Stimulated activated CD4-positive, alpha-beta T cell treated with anti-CD3 and anti-CD28 coated beads, TNF-alpha, amount 100 ng/mL, for 1 hour (primary cell): ENCODE data around the gene CHST13.

ENCODE experiments used
- DNase-seq, 3 donors: peaks; one replicate each; pipeline ENCODE4 v3.0.0-alpha.2; 2020; ENCODE audit warnings: low read depth in 3 of 3, low spot score in 1 of 3

CHST13 gene

DNA sequence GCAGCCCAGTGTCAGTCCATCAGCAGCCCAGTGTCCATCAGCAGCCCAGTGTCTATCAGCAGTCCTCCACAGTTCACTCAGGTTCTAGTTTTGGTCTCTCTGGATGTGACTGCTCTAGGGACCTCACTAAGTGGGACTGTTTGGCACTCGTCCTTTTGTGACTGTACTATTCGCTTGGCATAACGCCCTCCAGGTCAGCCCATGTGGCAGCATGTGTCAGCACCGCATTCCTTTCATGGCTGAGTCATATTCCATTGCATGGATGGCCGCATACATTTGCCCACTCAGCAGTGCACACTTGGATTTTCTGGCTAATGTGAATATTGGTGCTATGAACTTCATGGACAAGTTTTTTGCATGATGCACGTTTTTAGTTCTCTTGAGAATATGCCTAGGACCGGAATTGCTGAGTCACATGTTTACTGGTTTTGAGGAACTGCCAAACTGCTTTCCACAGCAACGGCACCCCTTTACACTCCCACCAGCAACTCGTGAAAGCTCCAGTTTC is 16.4 kb downstream of the CHST13 start:
- no peak for DNase-seq

DNA sequence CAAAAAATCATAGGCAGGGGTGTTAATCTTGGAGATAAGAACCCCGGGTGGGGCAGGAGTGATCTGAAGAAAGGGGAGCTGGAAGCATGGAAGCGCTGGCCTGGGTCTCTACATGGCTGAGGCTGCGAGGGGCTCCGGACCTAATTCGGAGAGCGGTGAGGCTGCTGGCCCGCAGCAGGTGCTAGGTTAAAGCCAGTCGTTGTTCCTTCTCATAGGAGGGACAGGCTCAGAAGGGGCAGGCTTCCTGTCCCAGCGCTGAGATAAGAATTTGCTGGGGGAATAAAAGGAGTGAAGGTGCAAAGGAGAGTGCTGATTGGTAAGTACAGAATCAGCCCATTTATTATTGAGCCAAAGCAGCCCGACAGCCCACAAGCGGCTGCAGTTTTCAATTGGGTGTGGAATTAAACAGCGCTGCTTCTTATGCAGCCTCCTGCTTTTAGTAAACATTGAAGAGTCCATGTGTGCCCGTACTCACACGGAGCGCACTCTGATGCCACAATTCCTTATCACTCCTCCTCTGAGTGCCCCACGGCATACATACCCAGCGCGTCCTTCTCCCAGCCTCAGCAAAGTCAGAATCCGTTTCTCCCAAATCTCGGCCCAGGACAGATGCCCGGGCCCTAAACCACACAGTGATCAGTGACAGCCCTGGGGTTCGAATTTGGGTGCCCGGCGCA is 17.1 kb downstream of the CHST13 start:
- DNase-seq = no peak

DNA sequence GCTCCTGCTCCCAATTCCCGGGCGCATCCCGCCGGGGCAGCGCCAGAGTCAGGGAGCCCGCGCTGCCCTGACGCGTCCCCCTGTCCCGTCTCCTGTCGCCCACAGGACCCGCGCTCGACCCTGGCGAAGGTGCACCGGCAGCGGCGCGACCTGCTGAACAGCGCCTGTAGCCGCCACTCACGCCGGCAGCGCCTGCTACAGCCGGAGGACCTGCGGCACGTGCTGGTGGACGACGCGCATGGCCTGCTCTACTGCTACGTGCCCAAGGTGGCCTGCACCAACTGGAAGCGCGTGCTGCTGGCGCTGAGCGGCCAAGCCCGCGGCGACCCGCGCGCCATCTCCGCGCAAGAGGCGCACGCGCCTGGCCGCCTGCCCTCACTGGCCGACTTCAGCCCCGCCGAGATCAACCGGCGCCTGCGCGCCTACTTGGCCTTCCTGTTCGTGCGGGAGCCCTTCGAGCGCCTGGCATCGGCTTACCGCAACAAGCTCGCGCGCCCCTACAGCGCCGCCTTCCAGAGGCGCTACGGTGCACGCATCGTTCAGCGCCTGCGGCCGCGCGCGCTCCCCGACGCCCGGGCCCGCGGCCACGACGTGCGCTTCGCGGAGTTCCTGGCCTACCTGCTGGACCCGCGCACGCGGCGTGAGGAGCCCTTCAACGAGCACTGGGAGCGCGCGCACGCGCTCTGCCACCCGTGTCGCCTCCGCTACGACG is 17.8 kb downstream of the CHST13 start:
- no peak for DNase-seq

DNA sequence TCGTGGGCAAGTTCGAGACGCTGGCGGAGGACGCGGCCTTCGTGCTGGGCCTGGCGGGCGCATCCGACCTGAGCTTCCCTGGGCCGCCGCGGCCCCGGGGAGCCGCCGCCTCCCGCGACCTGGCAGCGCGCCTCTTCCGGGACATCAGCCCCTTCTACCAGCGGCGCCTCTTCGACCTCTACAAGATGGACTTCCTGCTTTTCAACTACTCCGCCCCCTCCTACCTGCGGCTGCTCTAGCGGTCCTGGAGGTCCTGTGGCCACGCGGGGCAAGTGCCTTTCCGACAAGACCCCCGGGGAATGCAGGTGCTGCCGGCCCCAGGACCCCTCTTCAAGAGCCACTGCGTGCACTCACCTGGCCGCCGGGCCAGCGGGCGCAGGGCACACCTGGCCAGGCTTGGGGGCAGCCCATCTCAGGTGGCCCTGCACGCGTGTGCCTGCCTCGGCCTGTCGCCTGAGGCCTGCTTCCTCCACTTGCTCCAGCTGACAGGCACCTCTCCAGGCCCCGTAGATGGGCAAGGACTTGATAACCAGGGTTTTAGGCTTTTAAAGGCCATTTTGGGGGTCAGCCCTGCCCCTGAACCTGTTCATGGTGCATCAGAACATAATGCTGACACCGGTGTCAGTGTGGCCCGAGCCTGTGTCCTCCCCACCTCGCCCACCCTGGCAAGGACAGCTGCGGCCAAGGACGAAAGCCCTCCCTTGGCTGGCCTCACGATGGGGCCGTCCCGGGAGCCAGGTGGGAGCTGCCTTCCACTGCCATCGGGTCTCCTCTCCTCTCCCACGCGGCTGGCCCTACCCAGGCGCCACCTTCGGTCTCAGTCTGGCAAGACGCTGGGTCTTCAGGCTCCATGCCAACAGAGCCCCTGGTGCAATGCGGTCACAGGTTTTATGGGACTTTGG is 18.6 kb downstream of the CHST13 start:
- DNase-seq = no peak

DNA sequence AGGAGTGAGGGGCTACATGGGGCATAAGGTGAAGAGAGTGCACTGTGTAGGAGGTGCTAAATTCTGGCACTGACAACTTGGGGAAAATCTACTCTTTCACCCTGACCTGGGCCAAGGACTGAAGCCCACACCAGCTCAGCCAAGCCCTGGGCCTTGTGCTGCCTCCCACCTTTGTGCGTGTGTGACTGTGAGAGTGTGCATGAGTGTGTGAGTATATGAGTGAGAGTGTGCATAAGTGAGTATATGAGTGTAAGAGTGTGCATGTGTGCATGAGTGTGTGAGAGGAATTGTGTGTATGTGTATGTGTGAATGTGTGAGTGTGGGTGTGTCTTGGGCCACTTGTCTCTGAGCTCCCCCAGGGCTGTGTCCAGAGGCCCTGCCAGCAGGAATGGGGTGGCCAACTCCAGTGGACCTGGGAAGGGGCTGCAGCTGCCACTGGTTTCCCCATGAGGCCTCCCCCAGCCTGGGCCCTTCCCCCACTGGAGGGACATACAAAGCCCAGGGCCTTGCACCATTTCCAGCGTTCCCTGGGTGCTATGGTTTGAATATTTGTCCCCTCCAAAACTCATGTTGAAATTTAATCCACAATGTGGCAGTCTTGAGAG is 19.6 kb downstream of the CHST13 start:
- no peak for DNase-seq

DNA sequence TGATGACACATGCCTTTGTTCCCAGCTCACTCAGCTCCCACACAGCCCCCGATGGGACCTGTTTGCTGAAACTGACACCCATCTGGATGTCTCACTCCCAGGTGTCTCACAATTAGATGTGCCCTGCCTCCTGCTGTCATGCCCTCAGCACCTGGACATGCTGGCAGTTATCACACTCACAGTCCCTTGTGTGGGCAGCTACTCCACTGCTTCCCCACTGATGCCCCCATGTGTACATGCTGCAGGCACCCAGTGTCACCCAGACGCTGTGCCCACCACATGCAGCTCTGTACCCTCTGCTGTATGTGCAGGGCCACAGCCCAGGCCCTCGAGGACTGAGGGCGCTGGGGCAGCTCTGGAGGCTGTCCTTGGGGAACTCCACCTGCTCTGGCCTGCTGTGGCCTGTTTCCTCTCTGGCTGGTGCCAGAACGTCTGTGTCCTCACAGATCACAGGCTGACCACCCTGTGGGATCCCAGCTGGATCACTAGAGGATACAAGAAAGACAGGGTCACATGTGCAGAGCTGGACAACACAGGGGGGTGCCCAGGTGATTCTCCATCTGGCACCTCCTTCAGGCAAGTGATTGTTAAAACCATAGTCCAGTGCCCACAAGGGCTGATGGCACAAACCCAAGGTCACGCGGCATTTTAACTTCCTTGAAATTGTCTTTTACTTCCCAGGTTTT is 20.8 kb downstream of the CHST13 start:
- no peak for DNase-seq

DNA sequence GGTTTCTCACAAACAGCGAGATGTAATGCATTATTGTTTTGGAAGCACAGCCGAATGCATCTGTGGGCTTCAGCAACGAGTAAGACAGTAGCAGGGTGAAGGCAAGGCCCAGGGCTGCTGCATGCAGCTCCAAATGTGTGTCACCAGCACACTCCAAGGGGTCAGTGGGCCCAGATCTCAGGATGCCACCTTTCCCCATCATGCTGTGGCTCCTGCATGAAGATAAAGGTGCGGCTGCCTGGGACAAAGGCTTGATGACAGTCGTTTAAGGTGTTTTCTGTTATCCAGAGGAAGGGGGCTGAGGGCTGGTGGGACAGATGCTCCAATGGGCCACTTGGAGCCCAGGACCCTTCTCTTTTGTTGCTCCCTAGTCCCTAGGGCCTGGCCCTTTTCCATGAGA is 21.6 kb downstream of the CHST13 start:
- no peak for DNase-seq

DNA sequence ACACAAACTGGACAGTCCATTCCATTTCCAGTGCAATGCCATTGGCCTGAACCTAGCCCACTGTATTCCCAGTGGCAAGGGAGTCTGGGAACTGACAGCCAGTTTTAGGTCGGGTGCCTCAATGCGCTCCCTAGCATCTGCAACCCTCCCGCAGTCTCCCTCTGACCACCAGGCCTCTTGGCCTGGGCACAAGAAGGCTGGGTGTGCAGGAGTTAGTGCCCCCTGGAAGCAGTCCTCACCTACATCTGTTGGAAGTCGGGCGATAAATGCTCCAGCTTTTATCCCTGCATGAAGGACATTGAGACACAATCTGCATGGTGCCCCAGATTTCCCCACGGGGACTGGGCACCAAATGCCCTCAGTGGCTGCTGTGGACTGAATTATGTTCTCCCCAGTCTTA is 22.1 kb downstream of the CHST13 start:
- DNase-seq = no peak

DNA sequence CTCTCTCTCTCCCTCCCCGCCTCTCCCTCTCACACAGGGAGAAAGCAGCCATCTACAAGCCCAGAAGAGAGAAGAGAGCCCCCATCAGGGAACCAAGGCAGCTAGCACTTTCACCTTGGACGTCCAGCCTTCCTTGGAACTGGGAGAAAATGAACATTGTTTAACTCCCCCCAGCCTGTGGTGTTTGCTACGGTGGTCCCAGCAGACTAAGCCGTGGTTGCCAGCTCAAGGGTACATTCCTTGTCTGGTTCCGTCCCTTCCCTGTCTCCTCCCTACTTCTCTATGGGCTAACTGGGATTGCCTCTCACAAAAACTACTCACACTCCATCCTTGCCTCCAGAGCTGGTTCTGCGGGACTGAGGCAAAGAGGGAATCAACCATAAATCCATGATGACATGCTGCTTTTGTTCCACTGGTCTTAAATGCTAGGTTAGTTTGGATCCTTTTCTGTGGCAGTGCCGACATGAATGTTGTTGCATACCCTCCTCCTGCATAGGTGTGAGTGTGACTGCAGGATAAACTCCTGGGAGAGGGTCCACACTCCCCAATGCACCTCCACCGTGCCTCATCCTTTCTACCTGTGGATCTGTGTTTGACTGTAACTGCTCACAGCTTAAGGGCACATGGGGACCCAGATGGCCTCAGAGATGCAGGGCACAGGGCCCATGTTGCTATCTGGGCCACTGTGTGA is 22.7 kb downstream of the CHST13 start:
- no peak for DNase-seq

DNA sequence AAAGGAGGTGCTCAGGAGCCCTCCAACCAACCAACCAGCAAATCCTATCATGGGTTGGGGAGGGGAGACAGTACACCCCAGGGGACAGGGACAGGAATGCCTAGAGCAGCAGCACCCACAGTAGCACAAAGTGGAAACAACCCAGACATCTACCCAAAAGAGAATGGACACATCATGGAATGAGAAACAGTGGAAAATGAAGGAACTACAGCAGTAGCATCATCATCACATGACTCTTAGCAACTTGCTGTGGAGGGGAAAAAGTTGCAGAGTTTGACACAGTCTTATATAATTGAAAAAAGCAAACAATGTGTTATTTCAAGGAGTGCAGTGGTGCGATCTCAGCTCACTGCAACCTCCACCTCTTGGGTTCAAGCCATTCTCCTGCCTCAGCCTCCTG is 23.8 kb downstream of the CHST13 start:
- no peak for DNase-seq

DNA sequence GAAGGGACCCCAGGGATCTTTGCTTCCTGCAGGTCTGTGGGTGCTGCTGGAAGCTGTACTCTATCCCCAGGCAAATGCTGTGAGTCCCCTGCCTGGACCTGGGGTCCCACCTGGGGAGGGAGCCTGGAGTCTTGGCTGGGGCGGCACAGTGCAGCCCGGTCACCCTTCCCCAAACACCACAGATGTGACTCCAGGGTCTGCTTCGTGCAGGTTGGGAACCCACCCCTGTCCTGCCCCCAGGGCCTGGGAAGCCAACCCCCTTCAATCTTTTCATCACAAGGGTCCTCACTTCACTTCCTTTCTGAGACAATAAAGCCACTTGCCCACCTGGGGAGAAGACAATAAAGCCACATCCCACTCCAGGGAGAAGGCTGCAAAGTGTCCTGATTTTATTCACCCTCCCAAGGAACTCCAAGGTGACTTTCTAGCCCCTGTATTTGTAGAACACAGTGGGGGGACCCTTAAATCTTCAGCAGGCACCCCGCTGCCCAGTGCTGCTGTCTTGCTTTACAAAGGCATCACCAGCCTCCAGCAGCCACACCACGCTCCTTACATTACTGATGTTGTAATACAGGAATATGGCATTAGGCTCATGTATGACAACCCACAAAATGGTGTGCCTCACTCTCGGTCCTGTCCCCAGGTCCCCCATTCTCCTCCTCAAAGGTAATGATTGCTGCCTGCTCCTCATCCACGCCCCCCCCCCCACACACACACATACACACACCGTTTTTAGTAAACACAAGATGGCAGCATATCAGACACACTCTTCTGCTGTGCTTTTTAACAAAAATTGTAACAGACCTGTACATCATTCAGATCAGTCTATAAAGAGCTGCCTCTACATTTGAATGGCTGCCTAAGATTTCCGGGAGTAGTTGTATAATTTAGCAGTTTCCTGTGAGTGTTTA is 24.9 kb downstream of the CHST13 start:
- no peak for DNase-seq

DNA sequence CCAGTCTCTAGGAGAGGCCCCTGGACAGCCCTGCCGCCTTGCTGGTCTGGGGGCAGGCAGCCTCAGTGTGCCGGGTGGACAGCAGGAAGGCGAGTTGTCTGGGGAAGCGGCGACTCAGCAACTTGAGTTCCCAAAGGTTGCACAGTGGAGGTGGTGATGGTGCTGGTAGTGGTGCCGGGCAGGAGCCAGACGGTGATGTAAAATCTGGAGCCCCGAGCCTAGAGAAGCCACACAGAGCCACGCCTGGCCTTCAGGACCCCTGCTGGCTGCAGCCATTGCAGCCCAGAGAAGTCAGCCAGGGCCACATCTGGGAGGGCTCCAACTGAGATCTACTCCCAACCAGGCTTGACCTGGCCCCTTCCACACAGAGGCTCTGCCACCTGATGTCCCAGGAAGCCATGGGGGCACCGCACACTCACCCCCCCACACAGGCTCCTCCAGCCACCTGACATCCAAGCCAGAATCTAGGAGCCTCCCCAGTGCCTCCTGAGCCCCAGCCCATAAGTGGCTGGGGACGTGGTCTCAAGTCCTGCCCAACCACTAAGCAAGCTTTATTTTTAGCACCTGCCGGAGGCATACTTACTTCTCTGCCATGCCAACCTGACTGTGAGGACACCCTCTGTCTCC is 26.0 kb downstream of the CHST13 start:
- DNase-seq = no peak

DNA sequence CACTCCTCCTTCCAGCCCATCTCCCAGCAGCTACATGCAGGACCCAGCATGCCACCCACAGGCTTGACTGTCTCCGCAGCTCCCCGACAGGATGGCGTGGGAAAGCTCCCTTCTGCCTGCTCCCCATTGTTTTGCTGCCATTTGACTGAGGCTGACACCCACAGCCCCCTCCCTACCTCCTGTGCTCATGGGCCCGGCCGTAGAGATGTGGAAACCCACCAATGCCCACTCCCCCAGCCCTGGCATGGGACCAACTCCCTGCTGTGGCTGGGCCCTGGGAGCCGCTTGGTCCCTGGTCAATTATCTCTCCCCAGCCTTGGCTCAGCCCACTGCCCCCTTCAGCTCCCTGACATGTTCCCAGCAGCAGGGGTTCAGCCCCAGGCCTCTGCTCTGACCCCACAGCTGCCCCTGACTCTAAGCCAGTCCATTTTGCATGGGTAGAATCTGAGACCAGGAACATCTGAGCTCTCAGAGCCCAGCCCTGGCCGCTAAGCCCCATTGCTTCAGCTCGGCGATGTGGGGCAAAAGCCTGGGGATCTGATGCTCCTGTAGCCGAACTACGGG is 26.6 kb downstream of the CHST13 start:
- DNase-seq = no peak

DNA sequence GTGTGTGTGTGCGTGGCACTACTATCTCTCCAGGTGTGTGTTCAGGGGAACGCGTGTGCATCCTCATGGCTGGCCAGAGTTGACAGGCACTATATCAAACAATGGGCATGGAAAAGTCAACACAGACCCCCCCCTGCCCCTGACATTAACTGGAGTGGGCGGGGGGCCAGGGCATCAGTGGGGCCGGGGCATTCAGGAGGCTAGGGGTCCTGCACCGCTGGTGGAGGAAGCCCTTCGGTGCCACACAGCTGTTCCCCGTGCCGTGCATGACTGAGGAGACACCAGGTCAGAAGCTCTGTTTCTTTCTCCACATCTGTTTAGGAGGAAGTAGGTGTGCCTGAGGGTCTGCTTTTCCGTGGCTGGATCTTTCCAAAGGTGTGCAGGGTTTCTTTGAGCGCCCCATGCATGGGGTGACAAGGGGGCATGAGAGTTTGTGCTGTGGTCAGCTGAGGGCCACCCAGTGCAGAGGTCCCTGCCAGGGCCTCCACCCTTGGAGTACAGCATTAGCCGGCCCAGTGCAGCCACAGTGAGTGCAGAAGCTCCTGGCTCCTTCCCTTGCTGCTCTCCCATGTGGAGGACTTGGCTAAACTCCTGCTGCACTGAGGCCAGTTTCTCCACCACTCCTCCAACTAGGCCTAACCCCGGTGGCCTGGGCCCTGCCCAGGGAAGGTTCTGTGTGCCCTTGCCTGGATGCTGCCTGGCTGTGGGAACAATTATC is 27.3 kb downstream of the CHST13 start:
- no peak for DNase-seq

DNA sequence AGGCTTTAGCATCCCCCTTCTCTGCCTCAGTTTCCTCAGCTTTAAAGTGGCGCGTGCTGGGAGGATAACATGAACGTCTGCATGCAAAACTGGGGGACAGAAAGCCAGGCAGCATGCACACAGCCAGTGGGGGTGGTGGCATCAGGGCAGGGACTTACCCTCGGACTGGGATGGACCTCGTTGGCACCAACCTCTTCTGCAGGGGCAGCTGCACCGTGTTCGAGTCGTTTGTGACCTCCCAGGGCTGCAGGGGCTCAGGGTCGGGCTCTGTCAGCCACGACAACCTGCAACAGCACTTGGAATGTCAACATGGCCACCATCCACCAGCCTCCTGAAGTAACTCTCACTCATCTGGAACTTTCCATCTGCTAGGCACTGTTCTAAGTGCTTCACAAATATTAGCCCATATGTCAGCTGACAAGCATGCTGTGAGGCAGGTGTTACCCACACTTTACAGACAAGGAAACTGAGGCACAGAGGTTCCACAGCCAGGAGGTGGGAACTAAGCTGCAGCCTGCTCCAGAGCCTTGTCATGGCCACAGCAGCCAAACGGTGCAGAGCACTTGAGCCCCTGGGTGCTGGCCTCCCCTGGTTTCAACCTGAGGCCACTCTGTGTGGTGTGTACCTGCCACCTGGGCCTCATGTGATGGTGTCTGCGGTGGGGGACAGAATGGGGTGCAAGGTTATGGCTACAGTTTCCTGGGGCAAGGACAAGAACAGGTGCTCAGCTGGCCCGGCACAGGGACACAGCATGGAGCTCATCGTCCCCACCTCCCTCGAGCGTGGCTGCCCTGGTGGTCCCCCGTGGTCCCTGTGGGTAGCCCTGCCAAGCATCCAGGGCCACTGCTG is 28.1 kb downstream of the CHST13 start:
- DNase-seq = no peak

DNA sequence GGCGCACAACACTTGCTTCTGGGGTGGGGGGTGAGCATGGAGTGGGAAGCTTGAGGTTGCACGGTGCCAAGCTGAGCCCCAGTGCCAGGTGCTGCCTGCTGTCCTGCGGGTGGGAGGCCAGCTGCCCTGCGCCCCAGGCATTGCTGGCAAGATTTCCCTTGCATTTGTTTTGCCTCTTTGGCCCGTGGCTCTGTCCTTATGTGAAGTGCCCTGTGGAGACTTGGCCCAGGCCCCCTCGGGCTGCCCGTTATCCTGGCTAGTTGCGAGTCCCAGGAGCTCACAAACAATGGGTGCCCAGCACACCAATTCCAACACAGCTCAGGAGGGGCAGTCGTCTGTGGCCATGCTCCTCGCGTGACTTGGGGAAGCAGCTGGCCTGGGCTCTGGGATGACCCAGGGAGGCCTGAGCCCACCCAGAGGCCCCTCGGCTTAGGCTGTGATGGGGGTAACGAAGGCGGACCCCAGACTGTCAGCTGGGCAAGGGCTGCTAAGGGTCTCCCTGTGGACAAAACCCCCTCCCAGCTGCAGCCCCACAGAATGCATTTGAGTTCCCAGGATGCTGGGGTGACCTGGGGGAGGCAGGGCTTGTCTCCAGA is 28.8 kb downstream of the CHST13 start:
- DNase-seq = no peak
